K562 (cell line): Measurements from ENCODE around the gene HBM. TPM values are rescaled to one million over a fixed set of nuclear protein-coding genes. Genes with fewer than 3 reads are reported as not detected.
A peak's percentile ranks its signal among the peaks of the same experiment; 100 is the strongest.

Experiments used
- ATF7 ChIP-seq: fragments of 450-650 bp; IDR thresholded peaks from 2 replicates; pipeline ENCODE4 v1.7.1; 2014; ENCODE audit warnings: mild to moderate bottlenecking, moderate library complexity
- CC2D1A ChIP-seq: fragments of 450-650 bp; IDR thresholded peaks from 2 replicates; pipeline ENCODE4 v1.6.1; 2017; ENCODE audit warnings: mild to moderate bottlenecking
- CTBP1 ChIP-seq: fragments of 450-650 bp; IDR thresholded peaks from 2 replicates; pipeline ENCODE4 v1.6.1; 2016; ENCODE audit warnings: borderline replicate concordance
- DMBX1 ChIP-seq: fragments of 250-450 bp; sonication (Bioruptor Pico); IDR thresholded peaks from 2 replicates; pipeline ENCODE4 v1.8.0; 2022; ENCODE audit warnings: inconsistent platforms, mild to moderate bottlenecking, moderate library complexity, borderline replicate concordance
- HMGXB4 ChIP-seq: sonication (generic); formaldehyde crosslinking; IDR thresholded peaks from 2 replicates; pipeline ENCODE4 v1.8.1; 2023; ENCODE audit warnings: mild to moderate bottlenecking, missing genetic modification reagents
- HSF4 ChIP-seq: fragments of 250-450 bp; sonication (Bioruptor Pico); IDR thresholded peaks from 2 replicates; pipeline ENCODE4 v2.1.2; 2022; ENCODE audit warnings: mild to moderate bottlenecking, moderate library complexity, borderline replicate concordance
- MBD1 ChIP-seq: fragments of 250-450 bp; sonication (Bioruptor Pico); IDR thresholded peaks from 2 replicates; pipeline ENCODE4 v1.8.0; 2022; ENCODE audit warnings: inconsistent platforms
- NONO ChIP-seq, 2 experiments: fragments of 200-400 bp in 1 of 2; fragments of 450-650 bp in 1 of 2; formaldehyde crosslinking in 1 of 2; IDR thresholded peaks; 2 replicates each; pipeline ENCODE4 v1.6.1; 2017; ENCODE audit warnings: low read depth in 2 of 2, mild to moderate bottlenecking in 2 of 2, moderate library complexity in 2 of 2, low read length in 1 of 2
- NRF1 ChIP-seq, 2 experiments: fragments of 450-650 bp; IDR thresholded peaks in 1 of 2; conservative IDR thresholded peaks in 1 of 2; 2 replicates each; pipeline ENCODE4 v1.6.1; 2014; ENCODE audit warnings: mild to moderate bottlenecking in 2 of 2
- SIN3A ChIP-seq, 2 experiments: fragments of 150-350 bp in 1 of 2; IDR thresholded peaks; 2 replicates each; pipeline ENCODE4 v1.6.1; 2011 to 2016; ENCODE audit warnings: borderline replicate concordance in 2 of 2, low read depth in 2 of 2, low read length in 2 of 2, mild to moderate bottlenecking in 2 of 2, moderate library complexity in 2 of 2; ENCODE audit not compliant: control insufficient read depth in 1 of 2
- SIRT6 ChIP-seq: IDR thresholded peaks from one replicate; pipeline ENCODE4 v1.6.1; 2012; ENCODE audit warnings: low read depth, mild to moderate bottlenecking, control low read depth, inconsistent platforms, low read length, moderate library complexity
- TRIM28 ChIP-seq: fragments of 450-650 bp; IDR thresholded peaks from 2 replicates; pipeline ENCODE4 v1.6.1; 2017
- YY1 ChIP-seq, 3 experiments: IDR thresholded peaks; 2 replicates each; pipeline ENCODE4 v1.6.1; 2011; ENCODE audit warnings: low read length in 2 of 3, mild to moderate bottlenecking in 2 of 3, moderate library complexity in 2 of 3, borderline replicate concordance in 1 of 3, control low read depth in 1 of 3, low read depth in 1 of 3; ENCODE audit not compliant: insufficient read depth in 3 of 3, insufficient replicate concordance in 2 of 3, control insufficient read depth in 1 of 3, insufficient read length in 1 of 3; ENCODE audit errors: extremely low read depth in 1 of 3
- ZBTB7A ChIP-seq: IDR thresholded peaks from 2 replicates; pipeline ENCODE4 v1.6.1; 2011; ENCODE audit warnings: low read depth, mild to moderate bottlenecking, low read length, moderate library complexity, borderline replicate concordance; ENCODE audit not compliant: control insufficient read depth
- ZNF592 ChIP-seq: fragments of 450-650 bp; IDR thresholded peaks from 2 replicates; pipeline ENCODE4 v1.6.1; 2017; ENCODE audit warnings: antibody characterized with exemption, mild to moderate bottlenecking
- ZNF644 ChIP-seq: fragments of 200-800 bp; sonication (Bioruptor generic); IDR thresholded peaks from 2 replicates; pipeline ENCODE4 v1.6.1; 2016; ENCODE audit warnings: low read depth, missing genetic modification characterization, missing compliant biosample characterization
- polyA plus RNA-seq, 8 experiments: library from polyadenylated mRNA; depleted of rRNA in 4 of 8; stranded (reverse) in 5 of 8; unstranded in 3 of 8; fragments of >200 nt; fragmentation: Nextera tagmentation in 2 of 8; fragmentation: Illumina TruSeq in 1 of 8; extraction: Ambion mirVana in 2 of 8; extraction: Trizol in 1 of 8; gene quantifications; 2 replicates each; pipeline versions ENCODE4 v1.2.1 to v1.2.3, GENCODE V29; 2011 to 2014; ENCODE audit warnings: inconsistent platforms in 1 of 8, missing spikeins in 1 of 8
- total RNA-seq, 7 experiments: library from RNA; depleted of rRNA in 6 of 7; stranded (reverse); fragments of >200 nt in 6 of 7; fragmentation: Illumina TruSeq in 2 of 7; extraction: Trizol in 2 of 7; gene quantifications; 2 replicates each; pipeline versions ENCODE4 v1.2.1 to v1.2.3, GENCODE V29; 2011 to 2021; ENCODE audit warnings: low replicate concordance in 1 of 7

HBM gene
- total and polyA plus RNA-seq, 9 of the 15 experiments (the other 6 are each of a cell fraction or from before 2014, with no cell fraction given), result not detected

- TF ChIP-seq YY1 (IDR thresholded peaks at IDR 0.05; ENCODE audit: borderline replicate concordance in 1 of 3, control insufficient read depth in 1 of 3, extremely low read depth in 1 of 3, insufficient read depth in 3 of 3, insufficient read length in 1 of 3, insufficient replicate concordance in 2 of 3, low read depth in 1 of 3, low read length in 2 of 3), result peak in 1 of 3 experiments; percentile 55
- peak; percentile 26; the same call in 1 of the 2 replicates for TF ChIP-seq CC2D1A
- TF ChIP-seq SIRT6, result no peak
- TF ChIP-seq CTBP1, result peak; percentile 44; the same call in 1 of the 2 replicates
- TF ChIP-seq HSF4 (CRISPR knock-in tag), result no peak
- no peak for TF ChIP-seq ZNF644 (tag)
- peak; percentile 40; the same call in 1 of the 2 replicates for TF ChIP-seq HMGXB4 (CRISPR knock-in tag)
- 0 out of 2 replicates have a peak, but pooled peaks have one; percentile 44 for TF ChIP-seq MBD1 (CRISPR knock-in tag)
- 0 out of 2 replicates have a peak, but pooled peaks have one; percentile 19 for TF ChIP-seq ATF7
- TF ChIP-seq SIN3A (IDR thresholded peaks at IDR 0.05; ENCODE audit: borderline replicate concordance in 2 of 2, control insufficient read depth in 1 of 2, low read depth in 2 of 2, low read length in 2 of 2), result peak in 1 of 2 experiments; percentile 62; a peak in 1 of 4 replicates
- TF ChIP-seq NONO (IDR thresholded peaks at IDR 0.05; ENCODE audit: low read depth in 2 of 2, low read length in 1 of 2), result peak in 1 of 2 experiments; percentile 58; a peak in 2 of 4 replicates
- TF ChIP-seq ZBTB7A, result peak; percentile 98
- TF ChIP-seq TRIM28, result 0 out of 2 replicates have a peak, but pooled peaks have one; percentile 10
- TF ChIP-seq NRF1 (conservative IDR thresholded peaks at IDR 0.05 in 1 of 2, IDR thresholded peaks at IDR 0.05 in 1 of 2), result peak; percentile 87 to 90
- TF ChIP-seq DMBX1 (CRISPR knock-in tag), result 0 out of 2 replicates have a peak, but pooled peaks have one; percentile 23
- peak; percentile 76 for TF ChIP-seq ZNF592
Measured at GRCh38 chr16:180101-180675, 14.4 kb downstream of the HBM start, which contains the start of gene HBQ1 (continued).
